B cell (primary cell): Measurements from ENCODE around the gene CAP2.

Experiments used
- CTCF ChIP-seq: fragments of 200-600 bp; IDR thresholded peaks from one replicate; pipeline ENCODE4 v1.8.0; 2022; ENCODE audit warnings: antibody characterized with exemption, mild to moderate bottlenecking
- EZH2 ChIP-seq: IDR thresholded peaks from 2 replicates; pipeline ENCODE4 v1.6.1; 2012; ENCODE audit warnings: borderline replicate concordance, low read depth, mild to moderate bottlenecking, moderate library complexity, low read length; ENCODE audit not compliant: insufficient read depth, poor library complexity, severe bottlenecking

- no peak for TF ChIP-seq CTCF
- TF ChIP-seq EZH2: no peak
These were observed 169.2 kb downstream of the CAP2 start for GRCh38 chr6:17562636-17563035.
